HEK293 (cell line): ENCODE results near the gene TOM1.

Experiments
- CTCF ChIA-PET: fragments of 350-600 bp; formaldehyde crosslinking; extraction: SDS; loops from one replicate; lab custom pipeline; 2021; ENCODE audit warnings: antibody characterized with exemption; lab: Yijun Ruan, JAX
- POLR2A ChIA-PET: fragments of 300-600 bp; formaldehyde crosslinking; extraction: SDS; loops from one replicate; lab custom pipeline; 2020; ENCODE audit warnings: antibody characterized with exemption, inconsistent platforms; lab: Yijun Ruan, JAX
- H3K27ac ChIP-seq: fragments of 200-500 bp; sonication (Bioruptor generic); 2 replicates; pipeline ENCODE4 v1.5.1; 2014; ENCODE audit warnings: low read depth, low read length, control low read depth, inconsistent platforms; ENCODE audit errors: extremely low read depth
- H3K36me3 ChIP-seq, 2 experiments: fragments of 200-500 bp in 1 of 2; sonication (Bioruptor generic) in 1 of 2; 1 replicate in 1 of 2; 2 replicates in 1 of 2; pipeline ENCODE4 v1.5.1; 2014 to 2017; ENCODE audit warnings: inconsistent platforms in 2 of 2, low read length in 2 of 2; ENCODE audit not compliant: control insufficient read depth in 2 of 2, insufficient read depth in 1 of 2
- H3K4me1 ChIP-seq: fragments of 200-500 bp; sonication (Bioruptor generic); 2 replicates; pipeline ENCODE4 v1.5.1; 2014; ENCODE audit warnings: mild to moderate bottlenecking, low read length, inconsistent platforms; ENCODE audit not compliant: control insufficient read depth, insufficient read depth
- H3K4me3 ChIP-seq: 2 replicates; pipeline ENCODE4 v1.5.1; 2011; ENCODE audit warnings: low read depth, mild to moderate bottlenecking, control low read depth, low read length, moderate library complexity
- H3K9me3 ChIP-seq: fragments of 200-500 bp; sonication (Bioruptor generic); 2 replicates; pipeline ENCODE4 v1.5.1; 2014; ENCODE audit warnings: low read depth, low read length, inconsistent platforms; ENCODE audit not compliant: control insufficient read depth, insufficient read depth
- GFI1B ChIP-seq: fragments of 450-650 bp; formaldehyde crosslinking; IDR thresholded peaks from 2 replicates; pipeline ENCODE4 v1.5.1; 2016; ENCODE audit warnings: missing biosample characterization, missing genetic modification characterization
- GLI4 ChIP-seq: fragments of 450-650 bp; formaldehyde crosslinking; IDR thresholded peaks from 2 replicates; pipeline ENCODE4 v1.5.1; 2016; ENCODE audit warnings: missing biosample characterization, missing genetic modification characterization
- MEIS1 ChIP-seq: sonication (generic); formaldehyde crosslinking; IDR thresholded peaks from 2 replicates; pipeline ENCODE4 v1.8.1; 2022; ENCODE audit warnings: missing genetic modification reagents, mild to moderate bottlenecking, borderline replicate concordance
- OSR2 ChIP-seq: fragments of 450-650 bp; formaldehyde crosslinking; IDR thresholded peaks from 2 replicates; pipeline ENCODE4 v1.5.1; 2016; ENCODE audit warnings: missing biosample characterization, missing genetic modification characterization
- SCRT2 ChIP-seq: fragments of 450-650 bp; formaldehyde crosslinking; IDR thresholded peaks from 2 replicates; pipeline ENCODE4 v1.5.1; 2016; ENCODE audit warnings: missing biosample characterization, missing genetic modification characterization
- ZFHX2 ChIP-seq: fragments of 450-650 bp; formaldehyde crosslinking; conservative IDR thresholded peaks from 2 replicates; pipeline ENCODE4 v1.5.1; 2016; ENCODE audit warnings: missing biosample characterization, missing genetic modification characterization
- ZNF184 ChIP-seq: fragments of 450-650 bp; IDR thresholded peaks from 2 replicates; pipeline ENCODE4 v1.5.1; 2018; ENCODE audit warnings: missing biosample characterization, mild to moderate bottlenecking, missing genetic modification characterization
- ZNF324 ChIP-seq: fragments of 450-650 bp; formaldehyde crosslinking; IDR thresholded peaks from 2 replicates; pipeline ENCODE4 v1.5.1; 2016; ENCODE audit warnings: missing biosample characterization, missing genetic modification characterization
- ZNF391 ChIP-seq: fragments of 450-650 bp; formaldehyde crosslinking; IDR thresholded peaks from 2 replicates; pipeline ENCODE4 v1.5.1; 2016; ENCODE audit warnings: low read depth, missing biosample characterization, missing genetic modification characterization, borderline replicate concordance
- ZNF394 ChIP-seq: fragments of 450-650 bp; formaldehyde crosslinking; IDR thresholded peaks from 2 replicates; pipeline ENCODE4 v1.5.1; 2016; ENCODE audit warnings: missing biosample characterization, missing genetic modification characterization, mild to moderate bottlenecking, moderate library complexity, borderline replicate concordance
- ZNF510 ChIP-seq: fragments of 450-650 bp; formaldehyde crosslinking; IDR thresholded peaks from 2 replicates; pipeline ENCODE4 v1.5.1; 2018; ENCODE audit warnings: mild to moderate bottlenecking, missing genetic modification characterization, missing biosample characterization; ENCODE audit not compliant: insufficient replicate concordance
- ZNF560 ChIP-seq: fragments of 450-650 bp; formaldehyde crosslinking; IDR thresholded peaks from 2 replicates; pipeline ENCODE4 v1.5.1; 2017; ENCODE audit warnings: missing biosample characterization, missing genetic modification characterization, borderline replicate concordance
- ZNF561 ChIP-seq: fragments of 450-650 bp; IDR thresholded peaks from 2 replicates; pipeline ENCODE4 v1.5.1; 2018; ENCODE audit warnings: missing biosample characterization, missing genetic modification characterization, borderline replicate concordance
- ZNF658 ChIP-seq: fragments of 450-650 bp; formaldehyde crosslinking; IDR thresholded peaks from 2 replicates; pipeline ENCODE4; 2016; ENCODE audit warnings: missing biosample characterization, missing genetic modification characterization
- ZNF670 ChIP-seq: fragments of 450-650 bp; formaldehyde crosslinking; IDR thresholded peaks from 2 replicates; pipeline ENCODE4 v1.5.1; 2016; ENCODE audit warnings: missing biosample characterization, missing genetic modification characterization, low read depth
- ZNF776 ChIP-seq: fragments of 450-650 bp; formaldehyde crosslinking; IDR thresholded peaks from 2 replicates; pipeline ENCODE4 v1.5.0; 2017; ENCODE audit warnings: missing biosample characterization, missing genetic modification characterization, borderline replicate concordance
- ZSCAN23 ChIP-seq: fragments of 450-650 bp; formaldehyde crosslinking; IDR thresholded peaks from 2 replicates; pipeline ENCODE4 v1.5.1; 2016; ENCODE audit warnings: missing biosample characterization, missing genetic modification characterization
- TF ChIP-seq, protein P1 (sequence below): fragments of 450-650 bp; formaldehyde crosslinking; IDR thresholded peaks from 2 replicates; pipeline ENCODE4 v1.5.1; 2016; ENCODE audit warnings: missing biosample characterization, missing genetic modification characterization, borderline replicate concordance
- TF ChIP-seq, protein P2 (sequence below): fragments of 450-650 bp; formaldehyde crosslinking; IDR thresholded peaks from 2 replicates; pipeline ENCODE4 v1.5.1; 2016; ENCODE audit warnings: missing biosample characterization, missing genetic modification characterization

The TOM1 gene

DNA sequence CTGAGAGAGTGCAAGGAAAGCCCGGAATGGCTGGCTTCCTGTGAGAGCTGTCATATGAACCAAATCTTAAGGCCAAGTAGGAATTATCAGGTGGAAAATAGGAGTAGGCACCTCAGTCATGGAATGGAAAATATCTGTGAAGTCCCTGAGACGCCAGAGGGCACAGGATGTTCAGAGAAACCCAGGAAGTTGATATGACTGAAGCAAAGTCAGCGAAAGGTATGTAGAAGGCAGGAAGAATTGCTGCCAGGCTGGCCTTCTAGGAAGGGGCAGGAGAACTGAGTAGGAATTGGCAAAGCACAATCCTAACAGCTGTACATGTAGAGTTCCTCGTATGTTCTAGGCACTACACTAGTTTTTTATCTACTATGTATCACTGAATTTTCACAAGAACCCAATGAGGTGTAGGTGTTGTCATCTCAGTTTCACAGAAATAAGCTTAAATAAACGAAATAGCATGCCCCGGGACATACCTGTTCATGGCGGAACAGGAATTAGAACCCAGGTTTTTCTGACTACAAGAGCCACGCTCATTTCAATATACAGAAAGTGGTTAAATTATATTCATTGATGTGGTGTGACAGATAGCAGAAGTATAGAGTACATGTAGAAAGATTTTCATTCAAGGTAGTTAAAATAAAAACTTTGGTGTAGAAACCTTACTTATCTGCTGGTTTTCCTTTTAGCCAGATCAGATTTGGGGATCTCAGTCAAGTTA, 25.4 kb upstream of the TOM1 start (continued):
- TF ChIP-seq, protein P1, sequence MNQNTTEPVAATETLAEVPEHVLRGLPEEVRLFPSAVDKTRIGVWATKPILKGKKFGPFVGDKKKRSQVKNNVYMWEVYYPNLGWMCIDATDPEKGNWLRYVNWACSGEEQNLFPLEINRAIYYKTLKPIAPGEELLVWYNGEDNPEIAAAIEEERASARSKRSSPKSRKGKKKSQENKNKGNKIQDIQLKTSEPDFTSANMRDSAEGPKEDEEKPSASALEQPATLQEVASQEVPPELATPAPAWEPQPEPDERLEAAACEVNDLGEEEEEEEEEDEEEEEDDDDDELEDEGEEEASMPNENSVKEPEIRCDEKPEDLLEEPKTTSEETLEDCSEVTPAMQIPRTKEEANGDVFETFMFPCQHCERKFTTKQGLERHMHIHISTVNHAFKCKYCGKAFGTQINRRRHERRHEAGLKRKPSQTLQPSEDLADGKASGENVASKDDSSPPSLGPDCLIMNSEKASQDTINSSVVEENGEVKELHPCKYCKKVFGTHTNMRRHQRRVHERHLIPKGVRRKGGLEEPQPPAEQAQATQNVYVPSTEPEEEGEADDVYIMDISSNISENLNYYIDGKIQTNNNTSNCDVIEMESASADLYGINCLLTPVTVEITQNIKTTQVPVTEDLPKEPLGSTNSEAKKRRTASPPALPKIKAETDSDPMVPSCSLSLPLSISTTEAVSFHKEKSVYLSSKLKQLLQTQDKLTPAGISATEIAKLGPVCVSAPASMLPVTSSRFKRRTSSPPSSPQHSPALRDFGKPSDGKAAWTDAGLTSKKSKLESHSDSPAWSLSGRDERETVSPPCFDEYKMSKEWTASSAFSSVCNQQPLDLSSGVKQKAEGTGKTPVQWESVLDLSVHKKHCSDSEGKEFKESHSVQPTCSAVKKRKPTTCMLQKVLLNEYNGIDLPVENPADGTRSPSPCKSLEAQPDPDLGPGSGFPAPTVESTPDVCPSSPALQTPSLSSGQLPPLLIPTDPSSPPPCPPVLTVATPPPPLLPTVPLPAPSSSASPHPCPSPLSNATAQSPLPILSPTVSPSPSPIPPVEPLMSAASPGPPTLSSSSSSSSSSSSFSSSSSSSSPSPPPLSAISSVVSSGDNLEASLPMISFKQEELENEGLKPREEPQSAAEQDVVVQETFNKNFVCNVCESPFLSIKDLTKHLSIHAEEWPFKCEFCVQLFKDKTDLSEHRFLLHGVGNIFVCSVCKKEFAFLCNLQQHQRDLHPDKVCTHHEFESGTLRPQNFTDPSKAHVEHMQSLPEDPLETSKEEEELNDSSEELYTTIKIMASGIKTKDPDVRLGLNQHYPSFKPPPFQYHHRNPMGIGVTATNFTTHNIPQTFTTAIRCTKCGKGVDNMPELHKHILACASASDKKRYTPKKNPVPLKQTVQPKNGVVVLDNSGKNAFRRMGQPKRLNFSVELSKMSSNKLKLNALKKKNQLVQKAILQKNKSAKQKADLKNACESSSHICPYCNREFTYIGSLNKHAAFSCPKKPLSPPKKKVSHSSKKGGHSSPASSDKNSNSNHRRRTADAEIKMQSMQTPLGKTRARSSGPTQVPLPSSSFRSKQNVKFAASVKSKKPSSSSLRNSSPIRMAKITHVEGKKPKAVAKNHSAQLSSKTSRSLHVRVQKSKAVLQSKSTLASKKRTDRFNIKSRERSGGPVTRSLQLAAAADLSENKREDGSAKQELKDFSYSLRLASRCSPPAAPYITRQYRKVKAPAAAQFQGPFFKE (tag by site-specific recombination): no peak
- TF ChIP-seq ZNF561 (tag by site-specific recombination) (no peak), ZNF658 (tag by site-specific recombination) (no peak), GFI1B (tag by site-specific recombination) (no peak), ZNF184 (tag by site-specific recombination) (no peak), GLI4 (tag by site-specific recombination) (no peak), ZNF670 (tag by site-specific recombination) (no peak)

DNA sequence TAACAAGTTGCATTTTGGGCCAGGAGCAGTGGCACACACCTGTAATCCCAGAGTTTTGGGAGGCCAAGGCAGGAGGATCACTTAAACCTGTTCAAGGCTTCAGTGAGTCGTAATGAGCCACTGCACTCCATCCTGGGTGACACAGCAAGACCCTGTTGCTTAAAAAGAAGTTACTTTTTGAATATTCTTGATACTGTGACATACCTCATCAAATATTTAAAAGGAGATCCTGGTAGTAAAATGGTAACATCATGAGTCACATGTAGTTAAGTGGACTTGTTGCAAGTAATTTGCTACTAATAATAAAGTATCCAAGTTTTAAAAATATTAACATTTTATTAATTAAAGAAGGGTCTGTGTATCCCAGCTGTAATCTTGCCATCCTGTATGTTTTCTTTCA, 24.1 kb upstream of the TOM1 start:
- TF ChIP-seq GFI1B (tag by site-specific recombination): no peak
- no peak for TF ChIP-seq ZNF776
- TF ChIP-seq SCRT2 (tag by site-specific recombination): peak; percentile 43
- POLR2A ChIA-PET: interaction anchor here (1.2 kb wide), 1 partner anchor 10 kb away, joined by 3 read pairs; no protein-coding TSS in a partner anchor
- no peak overlapping the region for H3K27ac ChIP-seq
- no peaks in the 10 kb centered on the region for H3K4me1 ChIP-seq
- CTCF ChIA-PET: no interaction called here
- H3K9me3 ChIP-seq: no peaks in the 10 kb centered on the region
- peaks cover 42 to 81% of the 10 kb centered on the region in 2 experiments for H3K36me3 ChIP-seq
- no peak overlapping the region for H3K4me3 ChIP-seq

DNA sequence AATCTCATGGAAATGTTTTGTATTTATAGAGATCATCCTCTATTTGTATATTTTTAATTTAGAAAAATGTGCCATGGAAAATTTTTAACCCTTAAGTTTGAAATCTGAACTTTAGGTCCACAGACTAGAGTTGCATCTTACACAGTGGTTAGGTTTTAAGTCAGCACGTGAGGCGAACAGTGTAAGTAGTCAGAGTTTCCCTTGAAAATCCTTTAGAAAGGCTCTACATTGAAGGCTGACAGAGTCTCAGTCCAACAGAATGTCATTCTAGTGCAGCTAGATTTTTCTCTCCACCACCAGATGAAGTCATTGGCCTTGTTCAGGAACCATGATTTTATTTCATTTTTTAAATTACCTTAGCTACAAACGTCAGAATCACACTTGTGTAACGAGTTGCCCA, 23.7 kb upstream of the TOM1 start:
- H3K9me3 ChIP-seq: no peaks in the 10 kb centered on the region
- POLR2A ChIA-PET: interaction anchor here (0.9 to 1.2 kb wide), 2 partner anchors 9 to 24 kb away, joined by 3 read pairs; partner anchors contain the start of gene TOM1
- TF ChIP-seq ZSCAN23 (tag by site-specific recombination) (no peak), ZNF391 (tag by site-specific recombination) (no peak), OSR2 (tag by site-specific recombination) (no peak), MEIS1 (CRISPR knock-in tag) (no peak), ZNF394 (tag by site-specific recombination) (no peak), ZNF560 (tag by site-specific recombination) (no peak), GLI4 (tag by site-specific recombination) (no peak), ZNF324 (tag by site-specific recombination) (no peak), ZNF510 (tag by site-specific recombination) (no peak), ZFHX2 (tag by site-specific recombination) (no peak)
- TF ChIP-seq, protein P2, sequence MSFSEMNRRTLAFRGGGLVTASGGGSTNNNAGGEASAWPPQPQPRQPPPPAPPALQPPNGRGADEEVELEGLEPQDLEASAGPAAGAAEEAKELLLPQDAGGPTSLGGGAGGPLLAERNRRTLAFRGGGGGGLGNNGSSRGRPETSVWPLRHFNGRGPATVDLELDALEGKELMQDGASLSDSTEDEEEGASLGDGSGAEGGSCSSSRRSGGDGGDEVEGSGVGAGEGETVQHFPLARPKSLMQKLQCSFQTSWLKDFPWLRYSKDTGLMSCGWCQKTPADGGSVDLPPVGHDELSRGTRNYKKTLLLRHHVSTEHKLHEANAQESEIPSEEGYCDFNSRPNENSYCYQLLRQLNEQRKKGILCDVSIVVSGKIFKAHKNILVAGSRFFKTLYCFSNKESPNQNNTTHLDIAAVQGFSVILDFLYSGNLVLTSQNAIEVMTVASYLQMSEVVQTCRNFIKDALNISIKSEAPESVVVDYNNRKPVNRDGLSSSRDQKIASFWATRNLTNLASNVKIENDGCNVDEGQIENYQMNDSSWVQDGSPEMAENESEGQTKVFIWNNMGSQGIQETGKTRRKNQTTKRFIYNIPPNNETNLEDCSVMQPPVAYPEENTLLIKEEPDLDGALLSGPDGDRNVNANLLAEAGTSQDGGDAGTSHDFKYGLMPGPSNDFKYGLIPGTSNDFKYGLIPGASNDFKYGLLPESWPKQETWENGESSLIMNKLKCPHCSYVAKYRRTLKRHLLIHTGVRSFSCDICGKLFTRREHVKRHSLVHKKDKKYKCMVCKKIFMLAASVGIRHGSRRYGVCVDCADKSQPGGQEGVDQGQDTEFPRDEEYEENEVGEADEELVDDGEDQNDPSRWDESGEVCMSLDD (tag by site-specific recombination): no peak
- TF ChIP-seq, all 188 proteins: peak for 0
- peaks cover 39 to 81% of the 10 kb centered on the region in 2 experiments for H3K36me3 ChIP-seq
- H3K27ac ChIP-seq: no peak overlapping the region
- no peak overlapping the region for H3K4me3 ChIP-seq
- CTCF ChIA-PET: no interaction called here
- no peaks in the 10 kb centered on the region for H3K4me1 ChIP-seq
